GM12878 (cell line): ENCODE data around the gene FMNL2. TPM values are rescaled to one million over a fixed set of nuclear protein-coding genes. Genes with fewer than 3 reads are reported as not detected.

Experiments
- ATF3 ChIP-seq: IDR thresholded peaks from 2 replicates; pipeline ENCODE4 v1.6.1; 2011; ENCODE audit warnings: low read depth, mild to moderate bottlenecking, low read length, moderate library complexity, borderline replicate concordance; ENCODE audit errors: extremely low read depth
- E2F8 ChIP-seq: fragments of 450-650 bp; IDR thresholded peaks from 2 replicates; pipeline ENCODE4 v1.6.1; 2018; ENCODE audit warnings: mild to moderate bottlenecking, low read depth, moderate library complexity; ENCODE audit not compliant: partially characterized antibody
- NR2C2 ChIP-seq: IDR thresholded peaks from 2 replicates; pipeline ENCODE4 v1.6.1; 2011; ENCODE audit warnings: borderline replicate concordance, low read depth; ENCODE audit not compliant: control insufficient read depth, insufficient read length
- PRDM15 ChIP-seq: fragments of 450-650 bp; formaldehyde crosslinking; IDR thresholded peaks from 2 replicates; pipeline ENCODE4 v1.4.0; 2020; ENCODE audit warnings: mild to moderate bottlenecking, moderate library complexity
- USF1 ChIP-seq: IDR thresholded peaks from 2 replicates; pipeline ENCODE4 v1.6.1; 2011; ENCODE audit warnings: borderline replicate concordance, low read depth, mild to moderate bottlenecking, moderate library complexity, mixed read lengths, low read length; ENCODE audit not compliant: insufficient read depth; ENCODE audit errors: extremely low read length
- ZBTB4 ChIP-seq: fragments of 450-650 bp; formaldehyde crosslinking; IDR thresholded peaks from 2 replicates; pipeline ENCODE4 v1.4.0; 2022; ENCODE audit warnings: mild to moderate bottlenecking, moderate library complexity
- polyA plus RNA-seq, 11 experiments: library from polyadenylated mRNA; depleted of rRNA in 4 of 11; unstranded in 6 of 11; stranded (reverse) in 5 of 11; fragments of >200 nt; fragmentation: Nextera tagmentation in 4 of 11; fragmentation: Illumina TruSeq in 1 of 11; extraction: Ambion mirVana in 4 of 11; extraction: Trizol in 1 of 11; gene quantifications; 1 replicate in 1 of 11; 2 replicates in 10 of 11; pipeline versions ENCODE4 v1.2.1 to v1.2.3, GENCODE V29; 2011 to 2016; ENCODE audit warnings: inconsistent platforms in 2 of 11, missing spikeins in 2 of 11, low read depth in 1 of 11
- total RNA-seq, 4 experiments: library from RNA; depleted of rRNA in 3 of 4; stranded (reverse); fragments of >200 nt in 3 of 4; fragmentation: Illumina TruSeq in 1 of 4; extraction: Trizol in 1 of 4; gene quantifications; 2 replicates each; pipeline versions ENCODE4 v1.2.1 to v1.2.3, GENCODE V29; 2013 to 2021

FMNL2 gene
- total and polyA plus RNA-seq, 10 of the 15 experiments (the other 5 are each of a cell fraction or from before 2014, with no cell fraction given) = 0.13 to 9.9 (median 0.35) TPM

GRCh38 chr2:152638056-152638455 is 303.1 kb downstream of the FMNL2 start (continued):
- TF ChIP-seq E2F8 (no peak), ZBTB4 (CRISPR knock-in tag) (no peak), PRDM15 (CRISPR knock-in tag) (no peak), NR2C2 (no peak), USF1 (no peak), ATF3 (no peak)
